Peyer's patch (tissue), 4 donors: Measurements from ENCODE around the gene SLC22A3. TPM values are rescaled to one million over a fixed set of nuclear protein-coding genes. Genes with fewer than 3 reads are reported as not detected.

Experiments used
- DNase-seq, 3 donors: peaks; one replicate each; pipeline ENCODE4 v3.0.0-alpha.2; 2017 to 2019
- H3K27ac ChIP-seq, 4 donors: fragments of 200-600 bp; sonication (generic); one replicate each; pipeline ENCODE4 v1.5.1; 2016 to 2019
- H3K27me3 ChIP-seq, 2 donors: fragments of 200-600 bp; sonication (generic); one replicate each; pipeline ENCODE4 v1.5.1; 2019
- H3K36me3 ChIP-seq, 3 donors: fragments of 200-600 bp; sonication (generic); one replicate each; pipeline ENCODE4 v1.5.1; 2016 to 2019
- H3K4me1 ChIP-seq, 4 donors: fragments of 200-600 bp; sonication (generic); one replicate each; pipeline ENCODE4 v1.5.1; 2016 to 2019
- H3K4me3 ChIP-seq, 4 donors: fragments of 200-600 bp; sonication (generic); 1 replicate in 3 of 4; 2 replicates in 1 of 4; pipeline ENCODE4 v1.5.1; 2016 to 2019; ENCODE audit warnings: mild to moderate bottlenecking in 1 of 4
- H3K9me3 ChIP-seq, 4 donors: fragments of 200-600 bp; sonication (generic); one replicate each; pipeline ENCODE4 v1.5.1; 2016 to 2019; ENCODE audit warnings: mild to moderate bottlenecking in 1 of 4
- CTCF ChIP-seq, 6 experiments: fragments of 450-650 bp in 4 of 6; fragments of 200-600 bp in 2 of 6; sonication (generic) in 1 of 6; IDR thresholded peaks; one replicate each; pipeline ENCODE4 v1.5.1; 2017 to 2019; ENCODE audit warnings: antibody characterized with exemption in 6 of 6, mild to moderate bottlenecking in 3 of 6, moderate library complexity in 1 of 6
- POLR2A ChIP-seq, 2 donors: fragments of 450-650 bp; IDR thresholded peaks; one replicate each; pipeline ENCODE4 v1.5.1; 2017; ENCODE audit warnings: antibody characterized with exemption in 2 of 2, mild to moderate bottlenecking in 2 of 2, moderate library complexity in 2 of 2
- total RNA-seq, 4 donors: library from RNA; depleted of rRNA; stranded (reverse); fragments of >200 nt; gene quantifications; one replicate each; pipeline ENCODE4 v1.1.0, GENCODE V29; 2016

The SLC22A3 gene
- total RNA-seq, 4 donors from 2014 or later = 2.5 to 10.6 (median 8.9) TPM

GRCh38 chr6:160428818-160429619 lies 80.8 kb downstream of the SLC22A3 start:
- Histone ChIP-seq H3K4me1 (no peaks in the 10 kb centered on the region), H3K27me3 (no peaks in the 10 kb centered on the region), H3K9me3 (no peaks in the 10 kb centered on the region), H3K36me3 (no peaks in the 10 kb centered on the region), H3K4me3 (no peak overlapping the region), H3K27ac (peak overlapping the region in 1 of 4 donors; percentile 23)
- DNase-seq = no peak
- TF ChIP-seq POLR2A (IDR thresholded peaks at IDR 0.05) = no peak
- no peak for TF ChIP-seq CTCF (IDR thresholded peaks at IDR 0.05)

- no peaks in the 10 kb centered on the region for H3K9me3 ChIP-seq
- TF ChIP-seq CTCF (IDR thresholded peaks at IDR 0.05) (no peak), POLR2A (IDR thresholded peaks at IDR 0.05) (no peak)
- no peaks in the 10 kb centered on the region for H3K27me3 ChIP-seq
- DNase-seq = no peak
- H3K4me3 ChIP-seq = no peak overlapping the region
- no peaks in the 10 kb centered on the region for H3K36me3 ChIP-seq
- H3K4me1 ChIP-seq = no peaks in the 10 kb centered on the region
- no peak overlapping the region for H3K27ac ChIP-seq
These were observed 81.4 kb downstream of the SLC22A3 start for GRCh38 chr6:160429620-160429895.

GRCh38 chr6:160430203-160430602 lies 82.0 kb downstream of the SLC22A3 start:
- Histone ChIP-seq H3K27me3 (no peaks in the 10 kb centered on the region), H3K4me1 (no peaks in the 10 kb centered on the region), H3K36me3 (no peaks in the 10 kb centered on the region), H3K4me3 (no peak overlapping the region), H3K27ac (peak overlapping the region in 3 of 4 donors; percentile 23 to 72 (median 30)), H3K9me3 (no peaks in the 10 kb centered on the region)
- TF ChIP-seq CTCF (IDR thresholded peaks at IDR 0.05) (no peak), POLR2A (IDR thresholded peaks at IDR 0.05) (no peak)
- DNase-seq = no peak

DNA sequence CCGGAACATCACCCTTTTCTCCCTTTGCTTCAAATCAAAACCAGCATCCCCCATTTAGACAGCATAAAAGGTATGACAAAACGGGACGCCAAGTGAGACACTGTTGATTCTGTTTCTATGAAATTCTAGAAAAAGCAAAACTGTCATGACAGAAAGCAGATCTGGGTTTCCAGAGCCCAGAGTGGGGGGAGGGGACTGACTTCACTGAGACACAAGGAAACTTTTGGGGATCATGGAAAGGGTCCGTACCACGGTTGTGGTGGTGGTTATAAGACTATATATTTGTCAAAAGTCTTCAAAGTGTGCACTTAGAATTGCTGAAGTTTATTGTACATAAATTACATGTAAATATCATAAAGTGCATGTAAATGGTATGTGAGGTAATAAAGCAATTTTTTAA lies 82.6 kb downstream of the SLC22A3 start:
- Histone ChIP-seq H3K36me3 (no peaks in the 10 kb centered on the region), H3K9me3 (no peaks in the 10 kb centered on the region), H3K4me1 (no peaks in the 10 kb centered on the region), H3K27ac (peak overlapping the region in 3 of 4 donors; percentile 23 to 72 (median 30)), H3K27me3 (no peaks in the 10 kb centered on the region), H3K4me3 (no peak overlapping the region)
- no peak for DNase-seq
- no peak for TF ChIP-seq POLR2A (IDR thresholded peaks at IDR 0.05)
- TF ChIP-seq CTCF (IDR thresholded peaks at IDR 0.05) = no peak

GRCh38 chr6:160431226-160431625 lies 83.0 kb downstream of the SLC22A3 start:
- H3K4me3 ChIP-seq = no peak overlapping the region
- H3K9me3 ChIP-seq = no peaks in the 10 kb centered on the region
- H3K27ac ChIP-seq = peak overlapping the region in 3 of 4 donors; percentile 18 to 72 (median 30)
- no peaks in the 10 kb centered on the region for H3K27me3 ChIP-seq
- peak in 1 of 3 donors; percentile 61 for DNase-seq
- TF ChIP-seq CTCF (IDR thresholded peaks at IDR 0.05) (no peak), POLR2A (IDR thresholded peaks at IDR 0.05) (no peak)
- H3K4me1 ChIP-seq = no peaks in the 10 kb centered on the region
- no peaks in the 10 kb centered on the region for H3K36me3 ChIP-seq
